HUES64 (cell line): ENCODE measurements around the gene SERPINB13.

Experiments used
- H3K27ac ChIP-seq: 2 replicates; pipeline ENCODE4 v1.7.0; 2013; ENCODE audit warnings: low read depth, low read length, inconsistent platforms
- H3K27me3 ChIP-seq: 2 replicates; pipeline ENCODE4 v1.6.1; 2013; ENCODE audit warnings: mild to moderate bottlenecking, low read length; ENCODE audit not compliant: insufficient read depth
- H3K36me3 ChIP-seq: 2 replicates; pipeline ENCODE4 v1.6.1; 2013; ENCODE audit warnings: mild to moderate bottlenecking, low read length; ENCODE audit not compliant: insufficient read depth
- H3K4me1 ChIP-seq: 2 replicates; pipeline ENCODE4 v1.6.1; 2013; ENCODE audit warnings: mild to moderate bottlenecking, low read length, moderate library complexity; ENCODE audit not compliant: insufficient read depth
- H3K4me3 ChIP-seq: 2 replicates; pipeline ENCODE4 v1.5.1; 2013; ENCODE audit warnings: mild to moderate bottlenecking, low read length, moderate library complexity
- H3K9ac ChIP-seq: 2 replicates; pipeline ENCODE4 v1.6.1; 2013; ENCODE audit warnings: mild to moderate bottlenecking, low read depth, low read length
- H3K9me3 ChIP-seq: 2 replicates; pipeline ENCODE4 v1.6.1; 2013; ENCODE audit warnings: low read depth, low read length; ENCODE audit not compliant: insufficient read depth
- WGBS: fragments of 150-250, 120-280 bp; methylation state at CpG from one replicate; pipeline ENCODE4 v1.1.7; 2013; ENCODE audit warnings: missing lambda C conversion rate; 5-methylcytosine and 5-hydroxymethylcytosine counted together

The SERPINB13 gene

GRCh38 chr18:63562284-63562683 lies 24.9 kb upstream of the SERPINB13 start:
- Histone ChIP-seq H3K4me3 (no peak overlapping the region), H3K27ac (no peak overlapping the region), H3K9ac (no peak overlapping the region), H3K27me3 (no peaks in the 10 kb centered on the region), H3K4me1 (no peaks in the 10 kb centered on the region), H3K36me3 (no peaks in the 10 kb centered on the region), H3K9me3 (no peaks in the 10 kb centered on the region)
- 94% methylated on average over 4 of the region's 4 CpGs for WGBS

- H3K36me3 ChIP-seq: no peaks in the 10 kb centered on the region
- 96% methylated on average over 4 of the region's 4 CpGs for WGBS
- no peak overlapping the region for H3K9ac ChIP-seq
- H3K27ac ChIP-seq: no peak overlapping the region
- H3K4me3 ChIP-seq: no peak overlapping the region
- no peaks in the 10 kb centered on the region for H3K27me3 ChIP-seq
- no peaks in the 10 kb centered on the region for H3K9me3 ChIP-seq
- no peaks in the 10 kb centered on the region for H3K4me1 ChIP-seq
Measured at GRCh38 chr18:63564021-63564420, 23.1 kb upstream of the SERPINB13 start.

- Histone ChIP-seq H3K9ac (no peak overlapping the region), H3K27me3 (no peaks in the 10 kb centered on the region), H3K4me1 (no peaks in the 10 kb centered on the region), H3K4me3 (no peak overlapping the region), H3K27ac (no peak overlapping the region), H3K9me3 (no peaks in the 10 kb centered on the region), H3K36me3 (no peaks in the 10 kb centered on the region)
- WGBS: 93% methylated on average over 1 of the region's 1 CpG
Measured at GRCh38 chr18:63564561-63564960, 22.6 kb upstream of the SERPINB13 start.

- no peak overlapping the region for H3K4me3 ChIP-seq
- WGBS: 91% methylated on average over 5 of the region's 5 CpGs
- no peaks in the 10 kb centered on the region for H3K4me1 ChIP-seq
- H3K27me3 ChIP-seq: no peaks in the 10 kb centered on the region
- no peak overlapping the region for H3K9ac ChIP-seq
- H3K9me3 ChIP-seq: no peaks in the 10 kb centered on the region
- H3K36me3 ChIP-seq: no peaks in the 10 kb centered on the region
- no peak overlapping the region for H3K27ac ChIP-seq
Measured at GRCh38 chr18:63567276-63567675, 19.9 kb upstream of the SERPINB13 start.

GRCh38 chr18:63567825-63568224 lies 19.3 kb upstream of the SERPINB13 start:
- Histone ChIP-seq H3K4me3 (no peak overlapping the region), H3K9ac (no peak overlapping the region), H3K9me3 (no peaks in the 10 kb centered on the region), H3K27ac (no peak overlapping the region), H3K4me1 (no peaks in the 10 kb centered on the region), H3K27me3 (no peaks in the 10 kb centered on the region), H3K36me3 (no peaks in the 10 kb centered on the region)
- WGBS: 76% methylated on average over 9 of the region's 9 CpGs

GRCh38 chr18:63570721-63571120 lies 16.4 kb upstream of the SERPINB13 start:
- H3K27me3 ChIP-seq: no peaks in the 10 kb centered on the region
- H3K9me3 ChIP-seq: no peaks in the 10 kb centered on the region
- H3K9ac ChIP-seq: no peak overlapping the region
- H3K4me1 ChIP-seq: no peaks in the 10 kb centered on the region
- WGBS: 95% methylated on average over 6 of the region's 6 CpGs
- no peak overlapping the region for H3K27ac ChIP-seq
- H3K4me3 ChIP-seq: no peak overlapping the region
- no peaks in the 10 kb centered on the region for H3K36me3 ChIP-seq

- Histone ChIP-seq H3K27ac (no peak overlapping the region), H3K36me3 (no peaks in the 10 kb centered on the region), H3K9ac (no peak overlapping the region), H3K9me3 (no peaks in the 10 kb centered on the region), H3K27me3 (no peaks in the 10 kb centered on the region), H3K4me1 (no peaks in the 10 kb centered on the region), H3K4me3 (no peak overlapping the region)
Measured at GRCh38 chr18:63575681-63576080, 11.5 kb upstream of the SERPINB13 start.

- H3K27me3 ChIP-seq: no peaks in the 10 kb centered on the region
- H3K4me1 ChIP-seq: no peaks in the 10 kb centered on the region
- no peak overlapping the region for H3K4me3 ChIP-seq
- no peaks in the 10 kb centered on the region for H3K9me3 ChIP-seq
- H3K27ac ChIP-seq: no peak overlapping the region
- H3K36me3 ChIP-seq: no peaks in the 10 kb centered on the region
- no peak overlapping the region for H3K9ac ChIP-seq
- 4% methylated on average over 4 of the region's 5 CpGs for WGBS
Measured at GRCh38 chr18:63578357-63578958, 8.7 kb upstream of the SERPINB13 start.

GRCh38 chr18:63579616-63580015 lies 7.5 kb upstream of the SERPINB13 start:
- H3K27me3 ChIP-seq: no peaks in the 10 kb centered on the region
- H3K9ac ChIP-seq: no peak overlapping the region
- H3K27ac ChIP-seq: no peak overlapping the region
- 0% methylated on average over 1 of the region's 2 CpGs for WGBS
- no peaks in the 10 kb centered on the region for H3K4me1 ChIP-seq
- H3K4me3 ChIP-seq: no peak overlapping the region
- no peaks in the 10 kb centered on the region for H3K36me3 ChIP-seq
- H3K9me3 ChIP-seq: no peaks in the 10 kb centered on the region

GRCh38 chr18:63585988-63586387 lies 1.2 kb upstream of the SERPINB13 start:
- no peaks in the 10 kb centered on the region for H3K36me3 ChIP-seq
- no peak overlapping the region for H3K27ac ChIP-seq
- H3K27me3 ChIP-seq: no peaks in the 10 kb centered on the region
- H3K9ac ChIP-seq: no peak overlapping the region
- no peaks in the 10 kb centered on the region for H3K4me1 ChIP-seq
- no peak overlapping the region for H3K4me3 ChIP-seq
- 96% methylated on average over 4 of the region's 4 CpGs for WGBS
- H3K9me3 ChIP-seq: no peaks in the 10 kb centered on the region

GRCh38 chr18:63586431-63586830 lies 712 bp upstream of the SERPINB13 start:
- Histone ChIP-seq H3K36me3 (no peaks in the 10 kb centered on the region), H3K9ac (no peak overlapping the region), H3K27me3 (no peaks in the 10 kb centered on the region), H3K27ac (no peak overlapping the region), H3K4me1 (no peaks in the 10 kb centered on the region), H3K4me3 (no peak overlapping the region), H3K9me3 (no peaks in the 10 kb centered on the region)
- WGBS: 92% methylated on average over 4 of the region's 4 CpGs

- WGBS: 89% methylated on average over 4 of the region's 5 CpGs
- Histone ChIP-seq H3K9me3 (no peaks in the 10 kb centered on the region), H3K27me3 (no peaks in the 10 kb centered on the region), H3K36me3 (no peaks in the 10 kb centered on the region), H3K4me1 (no peaks in the 10 kb centered on the region), H3K27ac (no peak overlapping the region), H3K4me3 (no peak overlapping the region), H3K9ac (no peak overlapping the region)
Measured at GRCh38 chr18:63588909-63589308, 1.8 kb downstream of the SERPINB13 start.
